ENCODE results near the gene DHX38. TPM values are rescaled to one million over a fixed set of nuclear protein-coding genes. Genes with fewer than 3 reads are reported as not detected.

DHX38 gene
- total RNA-seq, 1 donor from 2014 or later, result 118 TPM

DNA sequence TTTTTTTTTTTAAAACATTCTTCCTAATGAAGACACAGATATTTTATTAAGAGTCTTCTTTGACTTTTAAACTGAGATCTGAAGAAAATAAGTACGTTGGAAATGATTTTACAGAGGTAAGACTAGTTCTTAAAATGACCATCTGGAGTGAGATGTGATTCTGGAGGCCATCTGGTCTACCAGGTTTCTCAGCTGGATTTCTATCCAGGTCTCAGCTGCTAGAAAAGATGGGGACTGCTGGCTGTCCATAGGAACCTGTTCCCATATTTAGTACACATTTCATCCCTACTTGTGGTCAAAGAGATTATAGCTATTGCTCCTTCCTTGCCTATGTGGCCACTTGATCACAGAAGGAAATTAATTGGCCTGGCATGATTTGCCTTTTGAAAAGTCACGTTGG, 66.2 kb downstream of the DHX38 start:
- ChIA-PET CTCF (no interaction called here), POLR2A (no interaction called here)
- TF ChIP-seq, protein P1, sequence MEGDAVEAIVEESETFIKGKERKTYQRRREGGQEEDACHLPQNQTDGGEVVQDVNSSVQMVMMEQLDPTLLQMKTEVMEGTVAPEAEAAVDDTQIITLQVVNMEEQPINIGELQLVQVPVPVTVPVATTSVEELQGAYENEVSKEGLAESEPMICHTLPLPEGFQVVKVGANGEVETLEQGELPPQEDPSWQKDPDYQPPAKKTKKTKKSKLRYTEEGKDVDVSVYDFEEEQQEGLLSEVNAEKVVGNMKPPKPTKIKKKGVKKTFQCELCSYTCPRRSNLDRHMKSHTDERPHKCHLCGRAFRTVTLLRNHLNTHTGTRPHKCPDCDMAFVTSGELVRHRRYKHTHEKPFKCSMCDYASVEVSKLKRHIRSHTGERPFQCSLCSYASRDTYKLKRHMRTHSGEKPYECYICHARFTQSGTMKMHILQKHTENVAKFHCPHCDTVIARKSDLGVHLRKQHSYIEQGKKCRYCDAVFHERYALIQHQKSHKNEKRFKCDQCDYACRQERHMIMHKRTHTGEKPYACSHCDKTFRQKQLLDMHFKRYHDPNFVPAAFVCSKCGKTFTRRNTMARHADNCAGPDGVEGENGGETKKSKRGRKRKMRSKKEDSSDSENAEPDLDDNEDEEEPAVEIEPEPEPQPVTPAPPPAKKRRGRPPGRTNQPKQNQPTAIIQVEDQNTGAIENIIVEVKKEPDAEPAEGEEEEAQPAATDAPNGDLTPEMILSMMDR (IDR thresholded peaks at IDR 0.05), result no peak

DNA sequence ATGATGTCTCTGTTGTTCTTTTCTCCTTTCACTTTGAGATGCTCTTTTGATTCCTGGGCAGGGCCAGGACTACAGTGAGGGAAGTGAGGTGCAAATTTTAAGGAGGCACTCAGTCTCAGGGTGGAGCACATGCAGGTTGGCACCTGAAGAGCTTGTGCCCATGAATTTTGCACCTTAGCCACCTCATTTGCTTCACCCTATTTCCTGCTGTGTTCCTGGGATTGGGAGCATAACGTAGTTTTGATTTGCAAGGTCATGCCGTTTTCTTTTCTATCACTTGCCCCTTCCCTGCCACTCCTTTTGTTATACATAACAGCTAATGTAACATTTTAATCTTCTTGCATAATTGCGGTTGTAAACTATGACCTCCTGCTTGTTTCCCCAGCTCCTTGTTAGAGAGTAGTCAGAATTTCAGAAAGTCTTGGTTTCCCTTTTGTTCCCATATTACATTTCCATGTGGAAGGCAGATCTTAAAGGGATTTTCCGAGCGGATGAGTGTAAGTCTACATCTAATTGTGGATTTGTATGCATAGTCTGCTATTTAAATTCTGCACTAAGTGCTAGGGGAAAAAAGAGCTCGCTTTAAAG, 68.6 kb downstream of the DHX38 start:
- ATAC-seq (ENCODE audit: low read depth) (no peak), DNase-seq (no peak)
- no peaks in the 10 kb centered on the region for H3K27me3 Mint-ChIP-seq
- TF ChIP-seq, protein P1 (IDR thresholded peaks at IDR 0.05), result no peak
- no peaks in the 10 kb centered on the region for H3K9me3 Mint-ChIP-seq
- H3K4me3 Mint-ChIP-seq, result no peak overlapping the region
- ChIA-PET POLR2A (no interaction called here), CTCF (no interaction called here)
- intact Hi-C loops (cut with micrococcal nuclease), result no loop called here
- H3K4me1 Mint-ChIP-seq, result no peaks in the 10 kb centered on the region
- H3K27ac Mint-ChIP-seq, result no peak overlapping the region
- H3K36me3 Mint-ChIP-seq (ENCODE audit: low read depth), result no peaks in the 10 kb centered on the region

More for the DNA sequence above, 66.2 kb downstream of the DHX38 start:
- Mint-ChIP-seq H3K36me3 (ENCODE audit: low read depth) (no peaks in the 10 kb centered on the region), H3K9me3 (no peaks in the 10 kb centered on the region), H3K27me3 (no peaks in the 10 kb centered on the region), H3K27ac (no peak overlapping the region), H3K4me3 (no peak overlapping the region), H3K4me1 (no peaks in the 10 kb centered on the region)
- DNase-seq (no peak), ATAC-seq (ENCODE audit: low read depth) (no peak)
- intact Hi-C loops (cut with micrococcal nuclease), result no loop called here

Other genes with a start within 250 kb of the DHX38 start
- 24.9 and 28.3 TPM in 2 replicates for gene ATXN1L, start 247.9 kb upstream of the DHX38 start, total RNA-seq
- gene ZNF821, start 209.7 kb upstream of the DHX38 start, total RNA-seq, result 10.6 and 13.6 TPM in 2 replicates
- gene IST1, start 198.3 kb upstream of the DHX38 start, total RNA-seq, result 199 and 206 TPM in 2 replicates
- not detected in 2 replicates for gene PKD1L3, start 93.4 kb upstream of the DHX38 start, total RNA-seq
- gene DHODH, start 85.1 kb upstream of the DHX38 start, total RNA-seq, result 12.0 and 13.0 TPM in 2 replicates
- gene HP, start 39.3 kb upstream of the DHX38 start, total RNA-seq, result not detected in 2 replicates
- gene HPR, start 30.6 kb upstream of the DHX38 start, total RNA-seq, result not detected in 2 replicates
- gene TXNL4B, start 227 bp upstream of the DHX38 start, total RNA-seq, result 13.1 and 13.8 TPM in 2 replicates
- gene PMFBP1, start 78.3 kb downstream of the DHX38 start, total RNA-seq, result 5.7 and 5.9 TPM in 2 replicates